HPDE6-E6E7 (cell line): Measurements from ENCODE around the gene ZNF286A.
"Not testable (repeated sequence)": the region's sequence is repeated elsewhere in the genome, so short reads cannot be mapped to it uniquely, and the experiment has no call there.

ENCODE experiments used
- DNase-seq: peaks from one replicate; pipeline ENCODE4 v3.0.0; 2011; ENCODE audit warnings: missing footprints; ENCODE audit errors: extremely low spot score

ZNF286A gene

DNA sequence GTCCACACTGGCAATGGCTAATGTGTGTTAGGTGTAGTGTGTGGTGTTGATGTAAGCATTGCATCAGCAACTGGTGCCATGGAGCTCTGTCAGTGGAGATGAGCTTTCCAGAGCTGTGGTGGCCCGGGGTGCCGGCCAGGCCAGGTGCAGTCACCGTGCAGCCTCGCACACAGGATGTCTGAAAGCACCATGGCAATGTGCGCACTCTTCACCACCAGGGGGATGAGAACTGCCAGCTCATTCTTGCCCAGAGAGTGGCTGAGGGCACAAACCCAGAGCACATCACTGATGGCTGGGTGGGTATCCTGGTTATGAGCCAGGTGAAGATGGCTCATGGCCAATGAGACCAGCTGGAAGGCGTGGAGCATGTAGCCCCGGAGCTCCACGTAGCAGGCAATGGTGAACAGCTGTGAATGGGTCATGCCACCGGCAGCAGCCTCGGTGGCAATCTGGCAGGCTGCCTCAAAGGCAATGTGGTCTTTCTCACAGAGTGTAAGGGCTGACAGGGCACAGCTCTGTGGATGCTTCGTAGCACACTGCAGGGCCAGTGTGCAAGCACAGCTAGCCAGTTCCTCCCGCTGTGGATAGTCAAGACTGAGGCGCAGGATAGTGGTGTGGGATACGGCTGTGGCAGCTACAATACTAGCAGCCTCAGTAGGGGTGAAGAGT lies 69.4 kb downstream of the ZNF286A start:
- DNase-seq = not testable (repeated sequence)
